T-helper 22 cell (primary cell): ENCODE measurements around the gene CDKN2C.
"Not testable (repeated sequence)": the region's sequence is repeated elsewhere in the genome, so short reads cannot be mapped to it uniquely, and the experiment has no call there.

Source experiments
- DNase-seq: peaks from one replicate; pipeline ENCODE4 v3.0.0-alpha.2; 2020; ENCODE audit warnings: low read depth

The CDKN2C gene

DNA sequence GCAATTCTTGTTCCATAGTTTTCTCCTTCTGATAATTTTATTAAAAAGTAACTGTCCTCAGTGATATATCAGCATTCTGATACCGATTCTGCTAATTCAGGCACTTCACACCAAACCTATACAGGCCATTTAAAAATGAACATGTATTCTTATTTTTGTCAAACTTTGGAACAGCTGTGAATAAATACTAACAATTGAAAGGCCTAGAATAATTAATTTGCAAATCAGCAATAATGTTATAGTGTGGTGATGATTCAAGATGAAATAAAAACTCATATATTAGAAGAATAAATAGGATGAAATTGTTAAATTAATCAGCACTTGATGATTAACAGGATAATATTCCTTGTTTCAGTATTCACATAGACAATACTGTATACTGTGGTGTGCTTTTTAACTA, 9.9 kb downstream of the CDKN2C start:
- DNase-seq, result no peak

DNA sequence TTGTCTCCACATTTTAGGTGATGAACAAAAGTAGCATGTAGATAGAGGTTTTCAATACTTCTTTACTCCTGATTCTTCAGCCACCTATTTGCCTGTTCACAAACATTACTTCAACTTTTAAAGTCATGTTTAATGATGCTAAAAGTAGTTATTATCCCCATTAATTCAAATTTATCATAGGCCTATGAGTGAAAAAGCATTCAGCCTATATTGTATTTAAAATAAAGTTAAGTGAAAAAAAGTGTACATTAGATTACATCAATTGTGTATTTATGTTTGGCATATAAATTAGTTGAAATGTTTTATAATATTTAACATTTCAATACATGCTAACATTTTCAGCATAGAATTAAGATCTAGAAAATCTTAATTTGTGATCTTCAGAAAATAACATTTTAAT, 10.5 kb downstream of the CDKN2C start:
- no peak for DNase-seq

DNA sequence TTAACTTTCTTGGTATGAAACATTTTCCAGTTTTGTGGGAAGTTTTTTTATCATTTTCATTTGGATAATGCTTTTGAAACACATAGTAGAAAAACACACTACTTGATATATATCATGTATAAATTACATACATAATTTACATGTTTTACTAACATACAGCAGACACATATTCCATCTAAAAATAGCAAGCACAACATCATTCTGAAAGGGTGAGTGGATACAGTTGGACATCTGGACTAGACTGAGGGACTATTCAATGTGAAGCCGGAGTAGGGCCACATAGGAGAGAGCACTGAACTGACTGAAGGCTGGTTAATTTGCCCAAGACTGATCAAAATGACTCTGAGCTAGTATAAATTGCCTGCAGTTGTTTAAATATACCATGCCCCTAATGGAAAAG, 11.7 kb downstream of the CDKN2C start:
- DNase-seq, result no peak

DNA sequence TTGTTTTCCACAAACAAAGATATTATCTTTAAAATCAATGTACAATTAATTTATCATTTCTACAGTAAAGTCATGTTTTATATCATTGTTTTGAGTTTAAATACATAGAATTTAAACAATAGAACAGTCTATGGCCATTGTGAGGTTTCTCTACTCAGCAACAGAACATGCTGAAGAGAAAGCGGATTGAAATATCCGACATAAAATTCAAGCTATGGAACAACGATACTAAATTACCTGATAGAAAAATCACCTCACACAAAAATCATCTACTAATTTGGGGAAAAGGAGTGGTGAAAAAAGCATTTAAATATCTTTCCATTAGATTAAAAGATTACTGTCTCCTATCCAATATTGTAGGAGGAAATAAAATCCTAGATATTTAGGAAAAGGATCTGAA, 12.6 kb downstream of the CDKN2C start:
- no peak for DNase-seq

DNA sequence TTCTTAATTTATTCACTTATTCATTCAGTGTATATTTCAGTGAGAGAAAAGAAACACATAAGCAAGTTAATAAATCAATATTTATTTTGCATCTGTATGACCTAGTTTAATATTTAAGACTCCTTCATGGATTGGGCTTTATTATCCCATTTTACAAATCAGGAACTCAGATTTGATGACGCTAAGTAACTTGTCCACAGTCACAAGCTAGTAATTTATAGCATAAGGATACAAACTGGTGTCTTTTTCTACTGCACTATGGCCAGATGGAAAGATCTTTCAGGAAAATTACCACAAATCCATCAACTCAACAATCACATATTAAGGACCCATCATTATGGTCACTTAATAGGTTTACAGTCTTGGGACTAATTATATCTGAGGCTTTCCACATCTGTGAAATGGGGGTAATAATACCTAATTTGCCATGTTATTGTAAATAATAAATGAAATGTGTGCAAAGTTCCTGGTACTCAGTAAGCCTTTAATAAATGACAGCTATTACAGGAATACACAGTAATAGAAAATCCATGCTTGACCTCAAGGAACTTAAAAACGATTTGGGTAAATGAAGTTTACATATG, 13.3 kb downstream of the CDKN2C start:
- DNase-seq, result no peak

DNA sequence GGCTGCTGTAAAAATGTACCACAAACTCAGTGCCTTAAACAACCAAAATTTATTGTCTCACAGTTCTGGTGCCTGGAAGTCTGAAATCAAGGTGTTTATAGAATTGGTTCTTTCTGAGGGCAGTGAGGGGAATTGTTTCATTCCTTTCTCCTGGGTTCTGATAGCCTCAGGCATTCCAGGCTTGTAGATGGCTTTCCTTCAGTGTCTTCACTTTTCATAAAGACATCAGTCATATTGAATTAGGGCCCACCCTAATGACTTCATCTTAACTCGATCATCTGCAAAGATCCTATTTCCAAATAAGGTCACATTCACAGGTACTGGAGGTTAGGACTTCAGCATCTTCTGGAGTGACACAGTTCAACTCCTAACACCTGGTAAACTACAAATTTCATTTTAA, 15.0 kb downstream of the CDKN2C start:
- DNase-seq, result no peak

DNA sequence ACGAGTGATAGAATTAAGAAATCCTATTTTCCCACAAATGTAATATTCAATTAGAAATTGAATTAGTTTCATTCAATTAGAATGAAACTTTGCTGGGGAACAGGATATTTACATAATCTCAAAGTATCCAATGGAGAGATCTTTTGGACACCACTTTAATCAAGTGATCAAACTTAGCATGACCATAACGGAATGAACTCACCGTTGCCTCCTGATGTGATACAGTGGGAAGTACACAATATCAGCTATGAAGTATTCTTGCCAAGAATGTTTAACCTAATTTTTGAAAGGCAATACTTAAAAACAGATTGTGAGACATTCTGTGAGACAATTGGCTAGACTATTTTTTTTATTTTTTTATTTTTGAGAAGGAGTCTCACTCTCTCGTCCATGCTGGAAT, 16.6 kb downstream of the CDKN2C start:
- DNase-seq, result no peak

DNA sequence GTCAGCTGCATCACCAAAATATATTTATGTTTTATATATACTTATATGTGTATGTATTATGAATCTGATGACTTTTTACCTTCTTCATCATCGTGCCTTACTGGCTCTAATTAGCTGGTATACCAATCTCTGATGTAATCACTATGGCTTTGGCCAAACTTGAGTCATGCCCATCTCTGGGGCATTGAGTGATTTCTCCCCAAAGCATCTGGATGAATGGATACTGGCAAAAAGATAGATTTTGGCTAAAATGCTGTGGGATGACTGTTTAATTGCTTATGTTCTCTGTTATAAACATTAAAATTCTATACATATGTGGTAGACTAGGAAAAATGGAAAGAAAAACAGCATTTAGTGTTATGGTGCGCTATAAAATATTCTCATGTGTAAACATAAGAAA, 19.6 kb downstream of the CDKN2C start:
- no peak for DNase-seq

DNA sequence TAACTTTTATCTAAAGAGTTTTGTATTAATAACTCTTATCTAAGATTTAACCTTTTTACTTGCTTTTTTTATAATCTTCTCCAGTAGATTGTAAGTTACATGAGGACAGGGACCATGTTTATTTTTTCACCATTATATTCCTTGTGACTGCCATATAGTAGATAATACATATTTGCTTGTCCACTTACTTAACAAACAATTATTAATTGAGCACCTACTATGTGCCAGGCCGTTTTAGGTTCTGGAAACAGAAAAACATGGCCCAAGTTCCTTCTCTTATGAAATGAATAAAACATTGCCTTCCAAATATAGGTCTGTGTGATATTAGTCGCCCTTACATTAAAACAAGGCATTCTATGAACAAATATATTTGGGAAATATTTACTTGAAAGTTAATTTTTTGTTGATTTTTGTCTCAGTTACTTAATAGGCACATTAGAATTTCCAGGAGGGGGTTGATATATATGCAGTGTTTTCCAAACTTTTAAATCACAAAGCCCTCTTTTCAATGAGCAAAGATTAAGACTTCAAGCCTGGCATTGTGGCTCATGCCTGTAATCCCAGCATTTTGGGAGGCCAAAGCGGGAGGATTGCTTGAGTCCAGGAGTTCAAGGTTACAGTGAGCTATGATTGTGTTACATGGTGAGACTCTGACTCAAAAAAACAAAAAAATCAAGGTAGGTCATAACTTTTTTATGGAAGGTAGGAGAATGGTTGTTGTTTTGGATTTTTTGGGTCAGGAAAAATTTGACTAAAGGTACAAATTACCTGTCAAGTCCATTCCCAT, 22.7 kb downstream of the CDKN2C start:
- no peak for DNase-seq

DNA sequence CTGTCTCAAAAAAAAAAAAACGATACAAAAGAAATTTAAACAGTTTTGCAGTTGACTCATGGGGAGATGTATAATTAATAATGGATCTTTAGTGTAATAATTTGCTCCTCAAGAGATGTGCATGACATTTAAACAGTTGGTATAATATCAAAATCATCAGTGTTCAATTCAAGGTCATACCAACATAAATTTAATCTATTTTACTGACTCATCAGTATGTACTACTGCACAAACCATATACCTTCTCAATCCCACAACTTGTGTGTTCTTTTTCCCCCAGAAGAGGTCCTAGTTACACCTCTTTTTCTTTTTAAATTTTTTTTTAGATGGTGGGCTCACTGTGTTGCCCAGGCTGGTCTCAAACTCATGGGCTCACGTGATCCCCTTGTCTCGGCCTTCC, 23.6 kb downstream of the CDKN2C start:
- no peak for DNase-seq

DNA sequence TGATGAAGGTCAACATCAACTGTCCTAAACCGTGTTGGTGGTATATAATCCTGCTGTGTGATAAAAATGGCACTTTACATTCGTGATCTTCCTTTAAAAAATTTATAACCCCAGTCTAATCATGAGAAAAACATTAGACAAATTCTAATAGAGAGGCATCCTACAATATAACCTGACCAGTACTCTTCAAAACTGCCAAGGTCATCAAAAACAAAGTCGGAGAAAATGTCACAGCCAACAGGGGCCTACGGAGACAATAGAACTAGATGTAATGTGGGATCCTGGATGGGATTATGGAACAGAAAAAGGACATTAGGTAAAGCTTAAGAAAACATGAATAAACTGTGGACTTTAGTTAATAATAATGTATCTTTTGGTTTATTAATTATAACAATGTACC, 25.0 kb downstream of the CDKN2C start:
- DNase-seq, result no peak

DNA sequence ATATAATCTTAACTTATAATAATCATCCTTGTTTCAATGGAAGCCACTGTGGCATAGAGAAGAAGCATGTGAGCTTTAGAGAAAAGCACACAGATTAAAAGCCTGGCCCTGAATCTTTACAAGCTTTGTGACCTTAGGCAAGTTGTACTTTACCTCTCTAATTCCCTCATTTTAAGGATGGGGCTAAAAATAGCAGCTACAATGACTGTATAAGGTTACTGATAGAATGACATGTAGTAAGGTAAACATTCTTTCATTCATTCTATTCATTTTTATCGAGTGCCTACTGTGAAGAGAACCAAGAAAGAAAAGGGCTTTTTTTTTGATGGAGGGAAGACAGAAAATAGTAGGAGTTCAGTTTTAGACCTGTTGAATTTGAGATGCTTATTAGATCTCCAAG, 25.6 kb downstream of the CDKN2C start:
- DNase-seq, result no peak

DNA sequence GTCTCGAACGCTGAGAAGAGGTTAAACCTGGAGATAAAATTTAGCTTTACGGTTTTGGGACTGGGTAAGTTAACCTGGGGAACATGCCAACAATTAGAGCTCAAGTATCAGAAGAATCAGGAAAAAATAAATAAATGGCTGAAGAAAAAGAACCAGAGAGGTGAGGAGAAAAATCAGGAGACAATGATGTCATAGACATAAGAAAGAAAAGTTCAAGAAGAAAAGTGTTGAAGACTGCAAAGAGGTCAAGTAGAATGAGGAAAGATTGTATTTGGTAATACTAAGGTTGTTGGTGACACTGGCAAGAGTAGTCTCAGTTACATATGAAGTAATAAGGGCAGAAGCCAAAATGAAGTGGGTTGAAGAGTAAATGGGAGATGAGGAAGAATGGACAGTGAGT, 26.0 kb downstream of the CDKN2C start:
- no peak for DNase-seq

DNA sequence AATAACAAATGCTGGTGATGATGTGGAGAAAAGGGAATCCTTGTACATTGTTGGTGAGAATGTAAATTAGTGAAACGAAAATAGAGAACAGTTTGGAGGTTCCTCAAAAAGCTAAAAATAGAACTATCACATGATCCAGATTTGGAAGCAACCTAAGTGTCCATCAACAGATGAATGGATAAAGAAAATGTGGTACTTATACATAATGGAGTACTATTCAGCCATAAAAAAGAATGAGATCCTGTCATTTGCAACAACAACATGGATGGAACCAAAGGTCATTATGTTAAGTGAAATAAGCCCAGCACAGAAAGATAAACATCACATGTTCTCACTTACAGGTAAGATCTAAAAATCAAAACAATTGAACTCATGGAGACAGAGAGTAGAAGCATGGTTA, 29.3 kb downstream of the CDKN2C start:
- not testable (repeated sequence) for DNase-seq

DNA sequence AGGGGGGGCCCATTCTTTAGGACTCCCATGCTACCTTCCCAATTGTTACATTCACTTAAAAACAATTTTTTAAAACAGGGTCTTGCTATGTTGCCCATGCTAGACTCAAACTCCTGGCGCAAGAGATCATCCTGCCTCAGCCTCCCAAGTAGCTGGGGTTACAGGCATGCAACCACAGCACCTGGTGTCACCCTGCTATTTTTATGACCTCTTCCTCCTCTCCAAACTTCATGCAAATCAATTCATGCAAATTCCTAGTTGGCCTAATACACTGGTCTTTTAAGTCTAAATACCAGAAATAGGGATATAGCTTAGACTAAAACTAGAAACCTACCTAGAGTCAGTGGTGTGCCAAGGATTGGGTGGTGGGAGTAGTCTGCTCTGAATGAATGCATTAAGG, 30.1 kb downstream of the CDKN2C start:
- no peak for DNase-seq

DNA sequence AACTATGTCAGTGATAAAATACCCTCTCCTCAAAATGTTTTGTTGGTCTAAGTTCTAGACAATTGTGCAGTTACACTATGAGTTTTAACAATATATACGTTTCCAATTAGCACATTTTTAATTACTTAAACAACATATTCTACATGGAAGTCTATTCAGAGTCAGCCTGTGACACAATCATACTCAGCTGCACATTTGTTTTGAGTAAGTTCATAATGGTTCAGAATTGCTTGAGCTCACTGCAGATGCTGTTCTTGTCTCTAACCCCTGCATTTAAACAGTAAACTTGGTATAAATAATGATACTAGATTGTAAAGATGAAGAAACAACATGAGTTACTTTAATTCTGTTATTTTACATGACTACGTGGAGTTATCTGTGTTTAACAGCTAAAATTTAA, 30.6 kb downstream of the CDKN2C start:
- no peak for DNase-seq

DNA sequence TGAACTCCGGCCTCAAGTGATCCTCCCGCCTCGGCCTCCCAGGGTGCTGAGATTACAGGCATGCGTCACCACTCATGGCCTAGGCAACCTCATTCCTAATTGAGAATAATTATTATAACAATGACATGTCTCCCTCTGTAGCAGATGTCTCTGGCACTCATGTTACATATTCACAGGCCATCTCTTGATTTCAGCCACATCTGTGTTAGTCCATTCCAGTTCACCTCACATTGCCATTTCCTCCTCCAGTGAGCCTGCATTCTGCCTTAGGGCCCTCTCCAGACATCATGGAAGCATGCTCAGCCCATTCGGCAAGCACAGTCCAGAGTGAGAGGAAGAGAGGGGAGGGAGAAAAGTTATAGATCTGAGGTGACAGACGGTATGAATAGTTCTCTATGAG, 32.5 kb downstream of the CDKN2C start:
- no peak for DNase-seq

DNA sequence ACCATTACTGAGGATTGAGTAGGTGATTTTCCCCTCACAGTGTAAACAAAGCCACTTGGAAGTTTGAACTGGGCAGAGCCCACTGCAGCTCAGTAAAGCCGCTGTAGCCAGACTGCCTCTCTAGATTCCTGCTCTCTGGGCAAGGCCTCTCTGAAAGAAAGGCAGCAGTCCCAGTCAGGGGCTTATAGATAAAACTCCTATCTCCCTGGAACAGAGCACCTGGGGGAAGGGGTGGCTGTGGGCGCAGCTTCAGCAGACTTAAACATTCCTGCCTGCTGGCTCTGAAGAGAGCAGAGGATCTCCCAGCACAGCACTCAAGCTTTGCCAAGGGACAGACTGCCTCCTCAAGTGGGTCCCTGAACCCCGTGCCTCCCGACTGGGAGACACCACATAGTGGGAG, 35.5 kb downstream of the CDKN2C start:
- DNase-seq, result not testable (repeated sequence)

DNA sequence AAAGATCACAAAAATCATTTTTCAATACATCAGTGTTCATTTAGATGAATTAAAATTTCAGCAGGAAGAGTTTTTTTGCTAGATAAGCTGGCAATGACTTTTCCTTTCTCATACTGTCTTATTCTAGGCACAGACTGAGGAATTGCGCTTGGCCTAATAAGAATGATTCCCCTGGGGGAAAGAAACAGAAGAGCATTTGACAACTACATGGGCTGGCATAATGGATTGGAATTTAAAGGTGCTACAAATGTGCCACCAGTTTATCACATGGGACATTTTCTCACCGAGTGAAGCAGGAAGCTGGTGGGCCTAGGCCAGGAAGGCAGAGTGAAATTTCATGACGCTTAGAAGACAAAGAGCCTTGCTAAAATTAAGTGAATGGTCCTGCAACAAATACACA, 39.3 kb downstream of the CDKN2C start:
- DNase-seq, result no peak

DNA sequence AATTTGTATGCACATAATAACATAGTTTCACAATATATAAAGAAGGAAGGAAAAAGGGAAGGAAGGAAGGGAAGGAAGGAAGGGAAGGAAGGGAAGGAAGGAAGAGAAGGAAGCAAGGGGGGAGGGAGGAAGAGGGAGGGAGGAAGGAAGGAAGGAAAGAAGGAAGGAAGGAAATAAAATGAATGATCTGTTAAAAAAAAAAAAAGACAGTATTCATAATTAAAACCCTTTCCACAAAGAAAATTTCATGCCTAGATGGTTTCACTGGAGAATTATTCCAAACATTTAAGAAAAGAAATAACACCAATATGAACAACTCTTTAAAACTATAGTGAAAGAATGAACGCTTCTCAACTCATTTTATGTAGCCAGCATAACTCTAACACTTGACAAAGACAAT, 44.8 kb downstream of the CDKN2C start:
- DNase-seq, result no peak

DNA sequence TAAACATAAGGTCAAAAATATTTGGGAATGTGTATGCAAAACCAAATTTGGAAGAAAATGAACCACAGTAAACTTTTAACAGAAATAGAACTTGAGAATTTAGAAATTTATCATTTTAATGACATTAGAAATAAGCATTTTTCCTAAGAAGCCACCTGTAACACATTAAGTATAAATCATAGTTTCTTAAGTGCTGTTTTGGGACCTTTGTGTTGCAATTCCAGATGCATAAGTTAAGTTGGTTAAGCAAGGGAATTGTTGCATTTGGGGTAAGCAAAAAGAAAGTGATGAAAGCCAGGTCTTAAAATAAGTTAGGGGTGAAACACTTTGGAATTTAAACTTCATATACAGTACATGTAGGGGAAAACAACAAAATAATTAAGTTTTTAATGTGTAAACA, 49.8 kb downstream of the CDKN2C start:
- no peak for DNase-seq
